A673 (cell line): ENCODE data around the gene CHAD. TPM values are rescaled to one million over a fixed set of nuclear protein-coding genes. Genes with fewer than 3 reads are reported as not detected.

ENCODE experiments used
- BruUV-seq: library from RNA; stranded (reverse); fragments of 400-500 nt; replicated peaks from 2 replicates; lab custom pipeline; 2021; lab: Mats Ljungman, UMichigan
- CTCF ChIA-PET: fragments of 300-600 bp; sonication (Branson Sonifier 250); formaldehyde crosslinking; loops from one replicate; lab custom pipeline; 2022; ENCODE audit warnings: antibody characterized with exemption; lab: Charles Lee
- POLR2A ChIA-PET: fragments of 300-600 bp; sonication (Branson Sonifier 250); formaldehyde crosslinking; loops from one replicate; lab custom pipeline; 2022; ENCODE audit warnings: antibody characterized with exemption; ENCODE audit not compliant: low non-redundant PET; lab: Charles Lee
- DNase-seq: peaks from one replicate; pipeline ENCODE4 v3.0.0-alpha.2; 2015; ENCODE audit warnings: low spot score
- H3K27ac ChIP-seq: fragments of 200-600 bp; sonication (generic); 2 replicates; pipeline ENCODE4 v1.5.1; 2016; ENCODE audit warnings: mixed run types, low read depth, mild to moderate bottlenecking, mixed read lengths, antibody characterized with exemption, low read length; ENCODE audit not compliant: poor library complexity, severe bottlenecking
- H3K27me3 ChIP-seq: fragments of 200-600 bp; sonication (generic); replicated peaks from 2 replicates; pipeline ENCODE4 v1.6.1; 2017; ENCODE audit warnings: mixed run types, low read depth, mild to moderate bottlenecking, mixed read lengths, antibody characterized with exemption, low read length; ENCODE audit not compliant: insufficient read depth, poor library complexity
- H3K36me3 ChIP-seq: fragments of 200-600 bp; sonication (generic); 2 replicates; pipeline ENCODE4 v1.6.1; 2016; ENCODE audit warnings: mixed run types, mild to moderate bottlenecking, mixed read lengths, antibody characterized with exemption, low read length; ENCODE audit not compliant: insufficient read depth, poor library complexity, severe bottlenecking
- H3K4me1 ChIP-seq: fragments of 200-600 bp; sonication (generic); 2 replicates; pipeline ENCODE4 v1.6.1; 2017; ENCODE audit warnings: mixed run types, mild to moderate bottlenecking, mixed read lengths, antibody characterized with exemption, low read length; ENCODE audit not compliant: insufficient read depth, poor library complexity, severe bottlenecking
- H3K4me3 ChIP-seq: fragments of 200-600 bp; sonication (generic); 2 replicates; pipeline ENCODE4 v1.5.1; 2016; ENCODE audit warnings: low read depth, mixed run types, mild to moderate bottlenecking, mixed read lengths, low read length; ENCODE audit not compliant: poor library complexity, severe bottlenecking
- H3K9me3 ChIP-seq: fragments of 200-600 bp; sonication (generic); 2 replicates; pipeline ENCODE4 v1.6.1; 2016; ENCODE audit warnings: mixed run types, low read depth, mild to moderate bottlenecking, mixed read lengths, antibody characterized with exemption, low read length; ENCODE audit not compliant: poor library complexity, severe bottlenecking
- EZH2 ChIP-seq: fragments of 200-600 bp; sonication (generic); IDR thresholded peaks from 2 replicates; pipeline ENCODE4 v1.6.1; 2017; ENCODE audit warnings: borderline replicate concordance, low read depth, mild to moderate bottlenecking, mixed read lengths, antibody characterized with exemption, low read length; ENCODE audit not compliant: poor library complexity, severe bottlenecking
- intact Hi-C: fragments of 100-400 bp; cut with micrococcal nuclease; formaldehyde crosslinking; loops from one replicate; pipeline ENCODE4 v1.10.0; 2022; ENCODE audit not compliant: unreplicated experiment
- total RNA-seq: library from RNA; stranded (reverse); gene quantifications from 2 replicates; pipeline ENCODE4 v1.2.3, GENCODE V29; 2021
- TF ChIP-seq, protein P1 (sequence below): fragments of 300-800, 200-600 bp; sonication (generic); conservative IDR thresholded peaks from 2 replicates; pipeline ENCODE4 v1.5.1; 2017; ENCODE audit warnings: low read depth, mild to moderate bottlenecking, antibody characterized with exemption, low read length, moderate library complexity, mixed read lengths

Gene CHAD
- total RNA-seq, 1 experiment from 2014 or later, result not detected

DNA sequence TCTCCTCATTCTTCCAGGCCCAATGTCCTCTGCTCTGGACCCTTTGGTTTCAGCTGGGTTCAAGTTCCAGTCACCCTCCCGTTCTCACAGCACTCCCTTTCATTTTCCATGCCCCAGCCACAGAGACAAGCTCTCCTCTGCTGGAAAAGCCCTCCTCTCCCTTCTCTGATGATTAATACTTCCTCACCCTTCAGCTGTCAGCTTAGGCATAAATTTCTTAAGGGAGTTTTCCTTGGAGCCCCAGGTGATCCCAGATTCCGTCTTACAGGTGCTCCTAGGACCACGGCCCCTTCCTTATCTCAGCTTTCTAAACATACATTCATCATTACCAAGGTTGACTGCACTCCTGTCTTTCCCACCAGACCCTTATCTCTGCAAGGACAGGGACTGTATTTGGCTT lies 10.4 kb downstream of the CHAD start:
- CTCF ChIA-PET, result interaction anchor here (0.5 kb wide), 2 partner anchors 42 to 160 kb away, joined by 3 to 15 read pairs; no protein-coding TSS in a partner anchor
- intact Hi-C loops, result no loop called here
- TF ChIP-seq, protein P1, sequence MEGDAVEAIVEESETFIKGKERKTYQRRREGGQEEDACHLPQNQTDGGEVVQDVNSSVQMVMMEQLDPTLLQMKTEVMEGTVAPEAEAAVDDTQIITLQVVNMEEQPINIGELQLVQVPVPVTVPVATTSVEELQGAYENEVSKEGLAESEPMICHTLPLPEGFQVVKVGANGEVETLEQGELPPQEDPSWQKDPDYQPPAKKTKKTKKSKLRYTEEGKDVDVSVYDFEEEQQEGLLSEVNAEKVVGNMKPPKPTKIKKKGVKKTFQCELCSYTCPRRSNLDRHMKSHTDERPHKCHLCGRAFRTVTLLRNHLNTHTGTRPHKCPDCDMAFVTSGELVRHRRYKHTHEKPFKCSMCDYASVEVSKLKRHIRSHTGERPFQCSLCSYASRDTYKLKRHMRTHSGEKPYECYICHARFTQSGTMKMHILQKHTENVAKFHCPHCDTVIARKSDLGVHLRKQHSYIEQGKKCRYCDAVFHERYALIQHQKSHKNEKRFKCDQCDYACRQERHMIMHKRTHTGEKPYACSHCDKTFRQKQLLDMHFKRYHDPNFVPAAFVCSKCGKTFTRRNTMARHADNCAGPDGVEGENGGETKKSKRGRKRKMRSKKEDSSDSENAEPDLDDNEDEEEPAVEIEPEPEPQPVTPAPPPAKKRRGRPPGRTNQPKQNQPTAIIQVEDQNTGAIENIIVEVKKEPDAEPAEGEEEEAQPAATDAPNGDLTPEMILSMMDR, result no peak
- TF ChIP-seq EZH2, result no peak
- POLR2A ChIA-PET, result no interaction called here
- BruUV-seq, result no TSS peak
- Histone ChIP-seq H3K9me3 (no peaks in the 10 kb centered on the region), H3K27ac (no peak overlapping the region), H3K36me3 (no peaks in the 10 kb centered on the region), H3K4me3 (no peak overlapping the region), H3K27me3 (no peaks in the 10 kb centered on the region), H3K4me1 (peaks cover 9% of the 10 kb centered on the region)
- no peak for DNase-seq

DNA sequence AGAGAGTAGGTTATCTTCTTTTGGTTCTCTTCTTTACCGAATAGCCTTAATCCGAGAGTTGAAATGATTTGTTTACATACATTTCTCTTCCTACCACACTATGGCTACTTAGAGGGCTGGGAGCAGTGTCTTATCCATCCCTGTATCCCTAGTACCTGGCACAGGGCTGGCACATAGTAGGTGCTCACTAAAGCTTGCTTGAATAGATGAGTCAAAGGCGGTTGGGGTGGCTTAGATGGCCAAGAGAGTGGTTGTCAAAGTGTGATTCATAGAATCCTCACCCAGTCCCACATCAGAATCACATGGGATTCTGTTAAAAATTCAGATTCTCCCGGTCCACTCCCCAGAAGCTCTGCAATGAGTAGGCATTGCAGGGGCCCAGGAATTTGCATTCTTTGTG lies 11.1 kb downstream of the CHAD start:
- Histone ChIP-seq H3K9me3 (no peaks in the 10 kb centered on the region), H3K27me3 (no peaks in the 10 kb centered on the region), H3K4me1 (peaks cover 9% of the 10 kb centered on the region), H3K4me3 (no peak overlapping the region), H3K36me3 (no peaks in the 10 kb centered on the region), H3K27ac (no peak overlapping the region)
- TF ChIP-seq, protein P1, result no peak
- TF ChIP-seq EZH2, result no peak
- ChIA-PET POLR2A (no interaction called here), CTCF (no interaction called here)
- BruUV-seq, result no TSS peak
- no peak for DNase-seq
- intact Hi-C loops, result no loop called here

DNA sequence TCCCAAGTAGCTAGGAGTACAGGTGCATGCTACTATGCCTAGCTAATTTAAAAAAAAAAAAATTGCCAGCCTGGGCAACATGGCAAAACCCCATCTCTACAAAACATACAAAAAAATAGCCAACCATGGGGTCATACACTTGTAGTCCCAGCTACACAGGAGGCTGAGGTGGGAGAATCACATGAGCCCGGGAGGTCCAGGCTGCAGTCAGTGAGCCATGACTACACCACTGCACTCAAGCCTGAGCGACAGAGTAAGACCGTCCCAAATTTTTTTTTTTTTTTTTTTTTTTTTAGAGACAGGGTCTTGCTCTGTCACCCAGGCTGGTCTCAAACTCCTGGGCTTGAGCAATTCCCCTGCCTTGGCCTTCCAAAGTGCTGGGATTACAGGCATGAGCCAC lies 14.8 kb downstream of the CHAD start:
- no peaks in the 10 kb centered on the region for H3K9me3 ChIP-seq
- BruUV-seq, result no TSS peak
- intact Hi-C loops, result no loop called here
- no peak overlapping the region for H3K4me3 ChIP-seq
- CTCF ChIA-PET, result no interaction called here
- DNase-seq, result no peak
- no peaks in the 10 kb centered on the region for H3K36me3 ChIP-seq
- no peaks in the 10 kb centered on the region for H3K27me3 ChIP-seq
- H3K4me1 ChIP-seq, result peaks cover 6% of the 10 kb centered on the region
- no peak overlapping the region for H3K27ac ChIP-seq
- TF ChIP-seq, protein P1, result no peak
- no peak for TF ChIP-seq EZH2
- POLR2A ChIA-PET, result no interaction called here
